Camera-type eye (tissue), 1 donor: ENCODE data around the gene CRIM1. TPM values are rescaled to one million over a fixed set of nuclear protein-coding genes. Genes with fewer than 3 reads are reported as not detected.

Experiments used
- total RNA-seq: library from RNA; depleted of rRNA; stranded (reverse); fragments of >200 nt; gene quantifications from one replicate; pipeline ENCODE4 v1.2.3, GENCODE V29; 2014

Gene CRIM1, protein sequence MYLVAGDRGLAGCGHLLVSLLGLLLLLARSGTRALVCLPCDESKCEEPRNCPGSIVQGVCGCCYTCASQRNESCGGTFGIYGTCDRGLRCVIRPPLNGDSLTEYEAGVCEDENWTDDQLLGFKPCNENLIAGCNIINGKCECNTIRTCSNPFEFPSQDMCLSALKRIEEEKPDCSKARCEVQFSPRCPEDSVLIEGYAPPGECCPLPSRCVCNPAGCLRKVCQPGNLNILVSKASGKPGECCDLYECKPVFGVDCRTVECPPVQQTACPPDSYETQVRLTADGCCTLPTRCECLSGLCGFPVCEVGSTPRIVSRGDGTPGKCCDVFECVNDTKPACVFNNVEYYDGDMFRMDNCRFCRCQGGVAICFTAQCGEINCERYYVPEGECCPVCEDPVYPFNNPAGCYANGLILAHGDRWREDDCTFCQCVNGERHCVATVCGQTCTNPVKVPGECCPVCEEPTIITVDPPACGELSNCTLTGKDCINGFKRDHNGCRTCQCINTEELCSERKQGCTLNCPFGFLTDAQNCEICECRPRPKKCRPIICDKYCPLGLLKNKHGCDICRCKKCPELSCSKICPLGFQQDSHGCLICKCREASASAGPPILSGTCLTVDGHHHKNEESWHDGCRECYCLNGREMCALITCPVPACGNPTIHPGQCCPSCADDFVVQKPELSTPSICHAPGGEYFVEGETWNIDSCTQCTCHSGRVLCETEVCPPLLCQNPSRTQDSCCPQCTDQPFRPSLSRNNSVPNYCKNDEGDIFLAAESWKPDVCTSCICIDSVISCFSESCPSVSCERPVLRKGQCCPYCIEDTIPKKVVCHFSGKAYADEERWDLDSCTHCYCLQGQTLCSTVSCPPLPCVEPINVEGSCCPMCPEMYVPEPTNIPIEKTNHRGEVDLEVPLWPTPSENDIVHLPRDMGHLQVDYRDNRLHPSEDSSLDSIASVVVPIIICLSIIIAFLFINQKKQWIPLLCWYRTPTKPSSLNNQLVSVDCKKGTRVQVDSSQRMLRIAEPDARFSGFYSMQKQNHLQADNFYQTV
- 158 TPM for total RNA-seq

GRCh38 chr2:36355151-36355889 lies at the start of gene CRIM1:
Gene CRIM1, plus strand, starts transcription at chr2:36355778. Its CDS starts 515 bp downstream, at chr2:36356293.

GRCh38 chr2:36597532-36598377 lies 242.2 kb downstream of the CRIM1 start, which contains the start of gene FEZ2:
Gene FEZ2, minus strand, starts transcription at chr2:36598168. Its CDS starts 26 bp downstream, at chr2:36598142.

Other genes with a start within 250 kb of the CRIM1 start
- gene FEZ2, start 242.4 kb downstream of the CRIM1 start, total RNA-seq = 83.5 TPM